ENCODE measurements around the gene ADAMTS6.

DNA sequence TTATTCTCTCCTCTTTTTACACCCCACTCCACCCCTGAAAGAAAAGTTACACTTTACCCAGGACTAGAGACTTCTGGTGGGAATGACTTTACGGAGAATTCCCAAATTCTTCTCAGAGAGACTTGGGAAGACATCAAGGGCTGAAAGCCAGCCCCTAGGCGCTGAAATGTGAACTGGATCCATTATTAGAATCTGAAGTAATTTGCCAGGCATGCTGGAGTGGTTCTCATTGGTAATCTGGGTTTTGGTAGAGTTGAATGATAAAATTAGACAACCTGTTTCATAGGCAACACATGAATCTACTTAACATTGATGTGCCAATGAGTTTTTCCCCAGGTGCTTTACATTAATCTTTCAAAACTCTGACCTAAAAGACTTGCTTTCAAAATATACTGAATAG is 324.8 kb downstream of the ADAMTS6 start:
- TF ChIP-seq, protein P1, sequence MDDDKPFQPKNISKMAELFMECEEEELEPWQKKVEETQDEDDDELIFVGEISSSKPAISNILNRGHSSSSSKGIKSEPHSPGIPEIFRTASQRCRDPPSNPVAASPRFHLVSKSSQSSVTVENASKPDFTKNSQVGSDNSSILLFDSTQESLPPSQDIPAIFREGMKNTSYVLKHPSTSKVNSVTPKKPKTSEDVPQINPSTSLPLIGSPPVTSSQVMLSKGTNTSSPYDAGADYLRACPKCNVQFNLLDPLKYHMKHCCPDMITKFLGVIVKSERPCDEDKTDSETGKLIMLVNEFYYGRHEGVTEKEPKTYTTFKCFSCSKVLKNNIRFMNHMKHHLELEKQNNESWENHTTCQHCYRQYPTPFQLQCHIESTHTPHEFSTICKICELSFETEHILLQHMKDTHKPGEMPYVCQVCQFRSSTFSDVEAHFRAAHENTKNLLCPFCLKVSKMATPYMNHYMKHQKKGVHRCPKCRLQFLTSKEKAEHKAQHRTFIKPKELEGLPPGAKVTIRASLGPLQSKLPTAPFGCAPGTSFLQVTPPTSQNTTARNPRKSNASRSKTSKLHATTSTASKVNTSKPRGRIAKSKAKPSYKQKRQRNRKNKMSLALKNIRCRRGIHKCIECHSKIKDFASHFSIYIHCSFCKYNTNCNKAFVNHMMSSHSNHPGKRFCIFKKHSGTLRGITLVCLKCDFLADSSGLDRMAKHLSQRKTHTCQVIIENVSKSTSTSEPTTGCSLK (tag by site-specific recombination; IDR thresholded peaks at IDR 0.05) = no peak
- TF ChIP-seq ZSCAN30 (tag by site-specific recombination; IDR thresholded peaks at IDR 0.05) (no peak), KLF9 (tag by site-specific recombination; IDR thresholded peaks at IDR 0.05; ENCODE audit: low read depth) (no peak), ZNF324 (tag by site-specific recombination; IDR thresholded peaks at IDR 0.05) (no peak), TCF7L2 (IDR thresholded peaks at IDR 0.05; ENCODE audit: borderline replicate concordance, low read depth, low read length) (no peak)
- TF ChIP-seq, protein P2, sequence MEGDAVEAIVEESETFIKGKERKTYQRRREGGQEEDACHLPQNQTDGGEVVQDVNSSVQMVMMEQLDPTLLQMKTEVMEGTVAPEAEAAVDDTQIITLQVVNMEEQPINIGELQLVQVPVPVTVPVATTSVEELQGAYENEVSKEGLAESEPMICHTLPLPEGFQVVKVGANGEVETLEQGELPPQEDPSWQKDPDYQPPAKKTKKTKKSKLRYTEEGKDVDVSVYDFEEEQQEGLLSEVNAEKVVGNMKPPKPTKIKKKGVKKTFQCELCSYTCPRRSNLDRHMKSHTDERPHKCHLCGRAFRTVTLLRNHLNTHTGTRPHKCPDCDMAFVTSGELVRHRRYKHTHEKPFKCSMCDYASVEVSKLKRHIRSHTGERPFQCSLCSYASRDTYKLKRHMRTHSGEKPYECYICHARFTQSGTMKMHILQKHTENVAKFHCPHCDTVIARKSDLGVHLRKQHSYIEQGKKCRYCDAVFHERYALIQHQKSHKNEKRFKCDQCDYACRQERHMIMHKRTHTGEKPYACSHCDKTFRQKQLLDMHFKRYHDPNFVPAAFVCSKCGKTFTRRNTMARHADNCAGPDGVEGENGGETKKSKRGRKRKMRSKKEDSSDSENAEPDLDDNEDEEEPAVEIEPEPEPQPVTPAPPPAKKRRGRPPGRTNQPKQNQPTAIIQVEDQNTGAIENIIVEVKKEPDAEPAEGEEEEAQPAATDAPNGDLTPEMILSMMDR (tag by site-specific recombination; IDR thresholded peaks at IDR 0.05) = no peak

All from HEK293 (cell line).